ENCODE measurements around the gene MYO10.

Gene MYO10

GRCh38 chr5:16926417-16926816 lies 9.7 kb downstream of the MYO10 start:
- Mint-ChIP-seq H3K27me3 (ENCODE audit: low read depth) (no peaks in the 10 kb centered on the region), H3K9me3 (no peaks in the 10 kb centered on the region), H3K36me3 (ENCODE audit: low read depth) (peaks cover 17% of the 10 kb centered on the region), H3K4me3 (no peak overlapping the region), H3K4me1 (peaks cover 38% of the 10 kb centered on the region), H3K27ac (no peak overlapping the region)
- no peak for TF ChIP-seq CTCF (IDR thresholded peaks at IDR 0.05; ENCODE audit: unreplicated experiment in 3 of 3)

- Mint-ChIP-seq H3K36me3 (ENCODE audit: low read depth) (peaks cover 20% of the 10 kb centered on the region), H3K27me3 (ENCODE audit: low read depth) (no peaks in the 10 kb centered on the region), H3K27ac (peak overlapping the region in 2 of 3 experiments; percentile 5 to 6), H3K4me3 (no peak overlapping the region), H3K4me1 (peaks cover 28% of the 10 kb centered on the region), H3K9me3 (no peaks in the 10 kb centered on the region)
- no peak for TF ChIP-seq CTCF (IDR thresholded peaks at IDR 0.05; ENCODE audit: unreplicated experiment in 3 of 3)
Measured at GRCh38 chr5:16924206-16924605, 11.9 kb downstream of the MYO10 start.

GRCh38 chr5:16922430-16922829 lies 13.7 kb downstream of the MYO10 start:
- Mint-ChIP-seq H3K27ac (peak overlapping the region in 1 of 3 experiments; percentile 23), H3K4me1 (peaks cover 34% of the 10 kb centered on the region), H3K36me3 (ENCODE audit: low read depth) (peaks cover 20% of the 10 kb centered on the region), H3K4me3 (no peak overlapping the region), H3K27me3 (ENCODE audit: low read depth) (peaks cover under 1% of the 10 kb centered on the region), H3K9me3 (no peaks in the 10 kb centered on the region)
- no peak for TF ChIP-seq CTCF (IDR thresholded peaks at IDR 0.05; ENCODE audit: unreplicated experiment in 3 of 3)

- Mint-ChIP-seq H3K4me1 (peaks cover 43% of the 10 kb centered on the region), H3K36me3 (ENCODE audit: low read depth) (peaks cover 20% of the 10 kb centered on the region), H3K4me3 (no peak overlapping the region), H3K27me3 (ENCODE audit: low read depth) (peaks cover 3% of the 10 kb centered on the region), H3K27ac (peak overlapping the region; percentile 7 to 62 (median 39)), H3K9me3 (no peaks in the 10 kb centered on the region)
- no peak for TF ChIP-seq CTCF (IDR thresholded peaks at IDR 0.05; ENCODE audit: unreplicated experiment in 3 of 3)
Measured at GRCh38 chr5:16921211-16921610, 14.9 kb downstream of the MYO10 start.

GRCh38 chr5:16920109-16920816 lies 15.8 kb downstream of the MYO10 start:
- Mint-ChIP-seq H3K27ac (peak overlapping the region in 1 of 3 experiments; percentile 46), H3K4me3 (no peak overlapping the region), H3K36me3 (ENCODE audit: low read depth) (peaks cover 25% of the 10 kb centered on the region), H3K9me3 (no peaks in the 10 kb centered on the region), H3K27me3 (ENCODE audit: low read depth) (peaks cover 3% of the 10 kb centered on the region), H3K4me1 (peaks cover 48% of the 10 kb centered on the region)
- TF ChIP-seq CTCF (IDR thresholded peaks at IDR 0.05; ENCODE audit: unreplicated experiment in 3 of 3): no peak

All from nephron (organoid).